Neural cell (in vitro differentiated cells): ENCODE data around the gene CEMP1. TPM values are rescaled to one million over a fixed set of nuclear protein-coding genes. Genes with fewer than 3 reads are reported as not detected.

Experiments used
- H2AFZ ChIP-seq: fragments of 200-600, 300-800 bp; sonication (generic), shearing (Covaris generic); 2 replicates; pipeline ENCODE4 v1.6.0; 2014; ENCODE audit warnings: low read depth, mild to moderate bottlenecking, antibody characterized with exemption, low read length, moderate library complexity
- H3F3A ChIP-seq: fragments of 200-600 bp; shearing (Covaris generic); 2 replicates; pipeline ENCODE4 v1.6.1; 2016; ENCODE audit warnings: mild to moderate bottlenecking, moderate library complexity, mixed read lengths, antibody characterized with exemption, low read length; ENCODE audit not compliant: insufficient read depth, poor library complexity, severe bottlenecking
- H3K27ac ChIP-seq: fragments of 200-600, 300-800 bp; sonication (generic), shearing (Covaris generic); 2 replicates; pipeline ENCODE4 v1.5.1; 2014; ENCODE audit warnings: mild to moderate bottlenecking, low read length, moderate library complexity
- H3K27me3 ChIP-seq: fragments of 300-800, 200-600 bp; sonication (generic), shearing (Covaris generic); 2 replicates; pipeline ENCODE4 v1.6.0; 2014; ENCODE audit warnings: mild to moderate bottlenecking, low read depth, low read length, moderate library complexity; ENCODE audit not compliant: insufficient read depth
- H3K36me3 ChIP-seq: fragments of 300-800, 200-600 bp; sonication (generic), shearing (Covaris generic); 2 replicates; pipeline ENCODE4 v1.5.1; 2014; ENCODE audit warnings: mild to moderate bottlenecking, antibody characterized with exemption, low read length, moderate library complexity; ENCODE audit not compliant: insufficient read depth
- H3K4me2 ChIP-seq: fragments of 300-800, 200-600 bp; sonication (generic), shearing (Covaris generic); 2 replicates; pipeline ENCODE4 v1.6.0; 2014; ENCODE audit warnings: mild to moderate bottlenecking, low read length
- H3K4me3 ChIP-seq: fragments of 300-800, 200-600 bp; sonication (generic), shearing (Covaris generic); 2 replicates; pipeline ENCODE4 v1.5.1; 2014; ENCODE audit warnings: mild to moderate bottlenecking, low read length, moderate library complexity
- H3K79me2 ChIP-seq: fragments of 200-600 bp; shearing (Covaris generic); replicated peaks from 2 replicates; pipeline ENCODE4 v1.6.0; 2014; ENCODE audit warnings: mild to moderate bottlenecking, low read length, moderate library complexity; ENCODE audit not compliant: insufficient read depth
- H3K9ac ChIP-seq: fragments of 300-800, 200-600 bp; sonication (generic), shearing (Covaris generic); 2 replicates; pipeline ENCODE4 v1.6.1; 2016; ENCODE audit warnings: mild to moderate bottlenecking, low read length, mixed read lengths
- H3K9me2 ChIP-seq: fragments of 200-600 bp; shearing (Covaris generic); 2 replicates; pipeline ENCODE4 v1.6.1; 2016; ENCODE audit warnings: mild to moderate bottlenecking, low read length, mixed read lengths; ENCODE audit not compliant: insufficient read depth
- H3K9me3 ChIP-seq: fragments of 200-600, 300-800 bp; sonication (generic), shearing (Covaris generic); 2 replicates; pipeline ENCODE4 v1.6.1; 2016; ENCODE audit warnings: mild to moderate bottlenecking, mixed run types, low read length, moderate library complexity, mixed read lengths
- H4K20me1 ChIP-seq: fragments of 200-600 bp; shearing (Covaris generic); 2 replicates; pipeline ENCODE4 v1.6.1; 2016; ENCODE audit warnings: mild to moderate bottlenecking, mixed run types; ENCODE audit not compliant: insufficient read depth
- EP300 ChIP-seq: fragments of 450-650 bp; conservative IDR thresholded peaks from 2 replicates; pipeline ENCODE4 v1.6.1; 2014; ENCODE audit warnings: antibody characterized with exemption, mild to moderate bottlenecking, moderate library complexity; ENCODE audit not compliant: poor library complexity, severe bottlenecking
- EZH2 ChIP-seq: fragments of 200-600, 300-800 bp; shearing (Covaris generic), sonication (generic); IDR thresholded peaks from 2 replicates; pipeline ENCODE4 v1.6.1; 2014; ENCODE audit warnings: antibody characterized with exemption, low read length, borderline replicate concordance, mild to moderate bottlenecking; ENCODE audit not compliant: insufficient read depth, poor library complexity, severe bottlenecking
- MXI1 ChIP-seq: fragments of 450-650 bp; conservative IDR thresholded peaks from 2 replicates; pipeline ENCODE4 v1.6.1; 2014; ENCODE audit warnings: antibody characterized with exemption, mild to moderate bottlenecking; ENCODE audit not compliant: poor library complexity, severe bottlenecking
- POLR2AphosphoS5 ChIP-seq: IDR thresholded peaks from 2 replicates; pipeline ENCODE4 v1.6.1; 2012
- RAD21 ChIP-seq: fragments of 450-650 bp; conservative IDR thresholded peaks from 2 replicates; pipeline ENCODE4 v1.6.1; 2014; ENCODE audit warnings: antibody characterized with exemption, mild to moderate bottlenecking, moderate library complexity
- SMC3 ChIP-seq: fragments of 450-650 bp; conservative IDR thresholded peaks from 2 replicates; pipeline ENCODE4 v1.6.1; 2014; ENCODE audit warnings: antibody characterized with exemption, mild to moderate bottlenecking, moderate library complexity; ENCODE audit not compliant: poor library complexity
- TAF1 ChIP-seq: IDR thresholded peaks from 2 replicates; pipeline ENCODE4 v1.6.1; 2012; ENCODE audit warnings: low read depth
- polyA plus RNA-seq: library from polyadenylated mRNA; depleted of rRNA; stranded (reverse); fragments of >200 nt; gene quantifications from 2 replicates; pipeline ENCODE4 v1.2.3, GENCODE V29; 2014
- TF ChIP-seq, protein P1 (sequence below): IDR thresholded peaks from 2 replicates; pipeline ENCODE4 v1.6.1; 2012; ENCODE audit warnings: borderline replicate concordance
- TF ChIP-seq, protein P2 (sequence below): fragments of 450-650 bp; IDR thresholded peaks from 2 replicates; pipeline ENCODE4 v1.5.1; 2014; ENCODE audit warnings: antibody characterized with exemption, mild to moderate bottlenecking, moderate library complexity; ENCODE audit not compliant: poor library complexity, severe bottlenecking

The CEMP1 gene
- polyA plus RNA-seq, 1 donor from 2014 or later: 0.46 TPM

DNA sequence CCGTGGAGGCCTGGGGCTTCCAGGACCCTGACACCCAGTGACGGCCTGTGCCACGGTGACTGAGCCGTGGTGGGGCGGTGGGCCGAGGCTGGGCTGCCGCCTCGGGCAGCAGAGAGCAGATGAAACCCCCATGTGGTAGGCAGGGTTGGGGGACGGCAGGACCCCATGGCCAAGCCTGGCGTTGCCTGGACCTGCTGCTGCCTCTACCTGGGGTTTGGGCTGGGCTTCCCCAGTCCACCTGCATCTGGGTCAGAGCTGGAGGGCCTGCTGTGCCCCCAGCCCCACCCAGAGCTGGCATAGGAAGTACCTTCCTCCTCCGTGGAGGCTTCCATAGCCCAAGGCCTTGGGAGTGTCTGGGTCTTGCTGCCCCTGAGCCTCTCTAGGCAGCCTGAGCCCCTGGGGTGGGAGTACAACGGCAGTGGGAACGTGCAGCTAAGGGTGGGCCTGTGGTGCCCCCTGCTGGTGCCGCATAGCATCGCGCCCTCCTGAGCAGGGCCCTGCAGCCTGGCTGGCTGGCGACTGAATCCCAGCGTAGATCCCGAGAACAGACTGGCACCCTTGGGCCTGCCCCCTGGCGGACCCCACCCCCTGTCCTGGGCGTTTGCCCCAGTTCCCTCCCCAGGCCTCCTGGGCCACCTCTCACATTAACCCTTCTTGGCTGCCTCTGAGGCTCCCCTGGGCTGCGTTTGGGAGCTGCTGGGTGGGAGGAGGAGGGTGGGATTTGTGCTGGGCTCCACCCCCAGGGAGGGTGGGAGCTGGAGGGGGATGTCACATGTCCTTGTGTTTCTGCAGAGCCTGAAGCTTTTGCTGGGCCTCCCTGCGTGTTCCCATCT lies 30.1 kb downstream of the CEMP1 start:
- Histone ChIP-seq H3K79me2 (no peaks in the 10 kb centered on the region), H3K36me3 (no peaks in the 10 kb centered on the region), H3K4me2 (peak overlapping the region; percentile 51), H3K27ac (peak overlapping the region; percentile 57), H4K20me1 (no peaks in the 10 kb centered on the region), H3F3A (no peaks in the 10 kb centered on the region), H3K4me3 (peak overlapping the region; percentile 60), H3K9me2 (no peaks in the 10 kb centered on the region), H3K27me3 (no peaks in the 10 kb centered on the region), H2AFZ (peak overlapping the region; percentile 45), H3K9me3 (no peaks in the 10 kb centered on the region), H3K9ac (peak overlapping the region; percentile 62)
- TF ChIP-seq SMC3: peak; percentile 88
- TF ChIP-seq EP300: no peak
- no peak for TF ChIP-seq EZH2
- TF ChIP-seq TAF1: no peak
- TF ChIP-seq MXI1: peak; percentile 51
- TF ChIP-seq, protein P1, sequence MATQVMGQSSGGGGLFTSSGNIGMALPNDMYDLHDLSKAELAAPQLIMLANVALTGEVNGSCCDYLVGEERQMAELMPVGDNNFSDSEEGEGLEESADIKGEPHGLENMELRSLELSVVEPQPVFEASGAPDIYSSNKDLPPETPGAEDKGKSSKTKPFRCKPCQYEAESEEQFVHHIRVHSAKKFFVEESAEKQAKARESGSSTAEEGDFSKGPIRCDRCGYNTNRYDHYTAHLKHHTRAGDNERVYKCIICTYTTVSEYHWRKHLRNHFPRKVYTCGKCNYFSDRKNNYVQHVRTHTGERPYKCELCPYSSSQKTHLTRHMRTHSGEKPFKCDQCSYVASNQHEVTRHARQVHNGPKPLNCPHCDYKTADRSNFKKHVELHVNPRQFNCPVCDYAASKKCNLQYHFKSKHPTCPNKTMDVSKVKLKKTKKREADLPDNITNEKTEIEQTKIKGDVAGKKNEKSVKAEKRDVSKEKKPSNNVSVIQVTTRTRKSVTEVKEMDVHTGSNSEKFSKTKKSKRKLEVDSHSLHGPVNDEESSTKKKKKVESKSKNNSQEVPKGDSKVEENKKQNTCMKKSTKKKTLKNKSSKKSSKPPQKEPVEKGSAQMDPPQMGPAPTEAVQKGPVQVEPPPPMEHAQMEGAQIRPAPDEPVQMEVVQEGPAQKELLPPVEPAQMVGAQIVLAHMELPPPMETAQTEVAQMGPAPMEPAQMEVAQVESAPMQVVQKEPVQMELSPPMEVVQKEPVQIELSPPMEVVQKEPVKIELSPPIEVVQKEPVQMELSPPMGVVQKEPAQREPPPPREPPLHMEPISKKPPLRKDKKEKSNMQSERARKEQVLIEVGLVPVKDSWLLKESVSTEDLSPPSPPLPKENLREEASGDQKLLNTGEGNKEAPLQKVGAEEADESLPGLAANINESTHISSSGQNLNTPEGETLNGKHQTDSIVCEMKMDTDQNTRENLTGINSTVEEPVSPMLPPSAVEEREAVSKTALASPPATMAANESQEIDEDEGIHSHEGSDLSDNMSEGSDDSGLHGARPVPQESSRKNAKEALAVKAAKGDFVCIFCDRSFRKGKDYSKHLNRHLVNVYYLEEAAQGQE: no peak
- TF ChIP-seq, protein P2, sequence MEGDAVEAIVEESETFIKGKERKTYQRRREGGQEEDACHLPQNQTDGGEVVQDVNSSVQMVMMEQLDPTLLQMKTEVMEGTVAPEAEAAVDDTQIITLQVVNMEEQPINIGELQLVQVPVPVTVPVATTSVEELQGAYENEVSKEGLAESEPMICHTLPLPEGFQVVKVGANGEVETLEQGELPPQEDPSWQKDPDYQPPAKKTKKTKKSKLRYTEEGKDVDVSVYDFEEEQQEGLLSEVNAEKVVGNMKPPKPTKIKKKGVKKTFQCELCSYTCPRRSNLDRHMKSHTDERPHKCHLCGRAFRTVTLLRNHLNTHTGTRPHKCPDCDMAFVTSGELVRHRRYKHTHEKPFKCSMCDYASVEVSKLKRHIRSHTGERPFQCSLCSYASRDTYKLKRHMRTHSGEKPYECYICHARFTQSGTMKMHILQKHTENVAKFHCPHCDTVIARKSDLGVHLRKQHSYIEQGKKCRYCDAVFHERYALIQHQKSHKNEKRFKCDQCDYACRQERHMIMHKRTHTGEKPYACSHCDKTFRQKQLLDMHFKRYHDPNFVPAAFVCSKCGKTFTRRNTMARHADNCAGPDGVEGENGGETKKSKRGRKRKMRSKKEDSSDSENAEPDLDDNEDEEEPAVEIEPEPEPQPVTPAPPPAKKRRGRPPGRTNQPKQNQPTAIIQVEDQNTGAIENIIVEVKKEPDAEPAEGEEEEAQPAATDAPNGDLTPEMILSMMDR: peak; percentile 98
- peak; percentile 20 for TF ChIP-seq POLR2AphosphoS5
- TF ChIP-seq RAD21: peak; percentile 97

DNA sequence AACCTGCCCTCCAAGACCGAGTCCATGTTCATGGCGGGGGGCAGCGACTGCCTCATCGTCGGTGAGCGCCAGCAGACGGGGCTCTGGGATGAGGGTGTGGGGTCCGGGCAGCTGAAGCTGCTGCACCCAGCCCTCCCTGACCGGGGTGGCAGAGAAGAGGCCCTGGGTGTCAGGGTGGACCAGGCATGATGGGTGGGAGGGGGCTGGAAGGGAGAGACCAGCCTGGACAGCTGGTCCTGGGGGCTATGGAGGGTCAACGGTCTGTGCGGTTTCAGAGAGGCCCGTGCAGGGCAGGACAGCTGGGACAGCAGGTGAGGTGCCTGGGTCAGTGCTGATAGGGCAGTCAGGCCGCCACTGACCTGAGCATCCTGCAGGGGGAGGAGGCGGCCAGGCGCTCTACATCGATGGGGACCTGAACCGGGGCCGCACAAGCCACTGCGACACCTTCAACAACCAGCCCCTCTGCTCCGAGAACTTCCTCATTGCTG lies 30.7 kb downstream of the CEMP1 start:
- Histone ChIP-seq H3K9me3 (no peaks in the 10 kb centered on the region), H3K4me3 (no peak overlapping the region), H2AFZ (no peak overlapping the region), H3K79me2 (no peaks in the 10 kb centered on the region), H4K20me1 (no peaks in the 10 kb centered on the region), H3K4me2 (no peak overlapping the region), H3K27me3 (no peaks in the 10 kb centered on the region), H3K27ac (no peak overlapping the region), H3K9ac (no peak overlapping the region), H3F3A (no peaks in the 10 kb centered on the region), H3K36me3 (no peaks in the 10 kb centered on the region), H3K9me2 (no peaks in the 10 kb centered on the region)
- TF ChIP-seq MXI1: no peak
- no peak for TF ChIP-seq RAD21
- TF ChIP-seq EZH2: no peak
- no peak for TF ChIP-seq EP300
- no peak for TF ChIP-seq SMC3
- TF ChIP-seq, protein P2: no peak
- TF ChIP-seq TAF1: no peak
- TF ChIP-seq POLR2AphosphoS5: no peak
- TF ChIP-seq, protein P1: no peak
